ENCODE measurements around the gene KCNJ4.
"Not testable (repeated sequence)": the region's sequence is repeated elsewhere in the genome, so short reads cannot be mapped to it uniquely, and the experiment has no call there.

KCNJ4 gene

DNA sequence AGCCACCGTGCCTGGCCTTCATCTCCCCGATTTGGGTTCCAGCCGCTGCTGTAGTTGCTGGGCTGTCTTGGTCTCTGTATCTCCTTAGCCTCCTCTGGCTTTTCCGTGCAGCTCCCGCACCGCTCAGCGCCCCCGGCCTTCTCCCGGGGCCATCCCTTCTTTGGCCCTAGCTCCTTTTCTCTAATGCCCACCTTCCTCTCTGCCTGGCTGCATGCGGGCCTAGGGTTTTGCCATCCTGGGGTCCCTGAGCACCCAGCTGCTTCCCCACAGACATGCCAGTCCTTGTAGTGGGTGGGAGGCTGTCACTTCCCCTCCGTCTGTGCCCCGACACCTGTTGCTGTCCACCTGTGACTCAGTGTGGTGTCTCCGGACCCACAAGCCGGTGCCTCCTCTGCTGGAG is 36.4 kb downstream of the KCNJ4 start:
- Histone ChIP-seq H3K36me3 (ENCODE audit: control insufficient read depth, insufficient read depth, low read length) (no peaks in the 10 kb centered on the region), H3K4me3 (ENCODE audit: low read depth, low read length) (no peak overlapping the region), H3K4me1 (ENCODE audit: control insufficient read depth, insufficient read depth, low read length) (peaks cover 36% of the 10 kb centered on the region), H3K27ac (ENCODE audit: low read depth, low read length) (no peak overlapping the region), H3K9me3 (ENCODE audit: control insufficient read depth, insufficient read depth, low read depth, low read length) (no peaks in the 10 kb centered on the region), H3K9ac (ENCODE audit: low read length) (no peak overlapping the region), H3K27me3 (ENCODE audit: control insufficient read depth, insufficient read depth, low read length) (no peaks in the 10 kb centered on the region)

DNA sequence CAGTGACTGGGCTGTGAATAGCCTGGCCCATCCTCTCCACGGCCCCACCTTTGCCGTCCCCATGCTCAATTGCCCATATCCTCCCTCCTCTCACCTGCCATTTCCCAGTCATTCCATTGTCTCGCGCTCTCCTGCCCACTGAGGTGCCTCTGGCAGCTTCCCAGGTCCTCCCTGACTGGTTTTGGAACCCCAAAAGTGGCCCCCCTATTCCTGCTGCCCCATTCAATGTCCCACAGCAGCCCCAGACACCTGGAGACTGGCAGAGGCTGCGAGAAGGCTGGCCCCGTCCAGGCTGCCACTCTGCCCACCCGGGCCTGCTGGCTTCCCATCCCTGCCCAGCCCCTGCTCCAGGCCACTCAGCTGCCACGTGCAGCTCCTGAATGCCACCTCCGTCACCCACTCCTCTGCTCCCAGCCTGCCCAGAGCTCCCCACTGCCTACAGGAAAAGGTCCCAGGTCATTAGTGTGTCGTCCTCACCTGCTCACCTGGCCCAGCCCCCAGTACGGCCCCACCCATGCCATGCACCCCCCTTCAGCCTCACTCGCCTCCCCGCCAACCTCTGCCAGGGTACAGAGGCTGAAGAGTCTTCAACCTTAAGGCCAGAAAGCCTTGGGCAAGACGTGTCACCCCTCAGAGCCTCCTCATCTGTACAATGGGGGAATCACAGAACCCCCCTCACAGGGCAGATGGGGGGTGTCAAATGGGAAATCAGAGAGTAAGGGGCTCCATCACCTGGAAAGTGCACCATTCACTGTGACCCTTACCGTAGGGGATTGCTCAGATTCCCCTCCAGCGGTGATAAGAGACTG is 37.5 kb downstream of the KCNJ4 start:
- no peaks in the 10 kb centered on the region for H3K36me3 ChIP-seq (ENCODE audit: control insufficient read depth, insufficient read depth, low read length)

DNA sequence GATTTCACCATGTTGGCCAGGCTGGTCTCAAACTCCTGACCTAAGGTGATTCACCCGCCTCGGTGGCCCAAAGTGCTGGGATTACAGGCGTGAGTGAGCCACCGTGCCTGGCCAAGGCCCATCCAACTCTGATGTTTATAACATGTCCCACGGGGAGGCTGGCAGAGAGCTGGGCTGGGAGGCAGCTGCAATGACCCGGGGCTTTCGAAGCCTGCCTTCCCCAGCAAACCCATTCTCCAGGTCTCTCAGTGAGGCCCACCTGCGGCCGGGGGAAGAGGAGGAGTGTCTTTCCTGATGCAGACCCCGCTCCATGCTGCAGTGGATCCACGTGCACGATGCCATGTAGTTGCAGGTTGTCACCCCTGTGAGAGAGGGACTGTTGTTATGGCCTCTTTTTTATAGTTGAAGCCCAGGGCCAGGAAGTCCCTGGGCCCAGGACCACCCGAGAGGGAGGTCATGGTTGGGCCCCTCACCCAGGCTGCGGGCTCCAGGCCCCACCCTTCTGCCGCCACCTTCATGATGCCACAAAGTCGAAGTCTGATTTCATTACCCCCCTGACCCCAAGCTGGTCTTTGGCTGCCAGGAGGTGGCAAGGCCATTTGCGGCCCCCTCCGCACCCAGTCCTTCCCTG is 38.3 kb downstream of the KCNJ4 start:
- H3K4me1 ChIP-seq (ENCODE audit: control insufficient read depth, insufficient read depth, low read length): peaks cover 23% of the 10 kb centered on the region
- H3K27ac ChIP-seq (ENCODE audit: low read depth, low read length): no peak overlapping the region
- H3K4me3 ChIP-seq (ENCODE audit: low read depth, low read length): no peak overlapping the region
- no peak overlapping the region for H3K9ac ChIP-seq (ENCODE audit: low read length)
- H3K27me3 ChIP-seq (ENCODE audit: control insufficient read depth, insufficient read depth, low read length): no peaks in the 10 kb centered on the region
- H3K36me3 ChIP-seq (ENCODE audit: control insufficient read depth, insufficient read depth, low read length): no peaks in the 10 kb centered on the region
- H3K9me3 ChIP-seq (ENCODE audit: control insufficient read depth, insufficient read depth, low read depth, low read length): no peaks in the 10 kb centered on the region

More for the DNA sequence above, 37.5 kb downstream of the KCNJ4 start:
- Histone ChIP-seq H3K9me3 (ENCODE audit: control insufficient read depth, insufficient read depth, low read depth, low read length) (no peaks in the 10 kb centered on the region), H3K4me3 (ENCODE audit: low read depth, low read length) (no peak overlapping the region), H3K27me3 (ENCODE audit: control insufficient read depth, insufficient read depth, low read length) (no peaks in the 10 kb centered on the region), H3K9ac (ENCODE audit: low read length) (no peak overlapping the region), H3K27ac (ENCODE audit: low read depth, low read length) (no peak overlapping the region), H3K4me1 (ENCODE audit: control insufficient read depth, insufficient read depth, low read length) (peaks cover 25% of the 10 kb centered on the region)

DNA sequence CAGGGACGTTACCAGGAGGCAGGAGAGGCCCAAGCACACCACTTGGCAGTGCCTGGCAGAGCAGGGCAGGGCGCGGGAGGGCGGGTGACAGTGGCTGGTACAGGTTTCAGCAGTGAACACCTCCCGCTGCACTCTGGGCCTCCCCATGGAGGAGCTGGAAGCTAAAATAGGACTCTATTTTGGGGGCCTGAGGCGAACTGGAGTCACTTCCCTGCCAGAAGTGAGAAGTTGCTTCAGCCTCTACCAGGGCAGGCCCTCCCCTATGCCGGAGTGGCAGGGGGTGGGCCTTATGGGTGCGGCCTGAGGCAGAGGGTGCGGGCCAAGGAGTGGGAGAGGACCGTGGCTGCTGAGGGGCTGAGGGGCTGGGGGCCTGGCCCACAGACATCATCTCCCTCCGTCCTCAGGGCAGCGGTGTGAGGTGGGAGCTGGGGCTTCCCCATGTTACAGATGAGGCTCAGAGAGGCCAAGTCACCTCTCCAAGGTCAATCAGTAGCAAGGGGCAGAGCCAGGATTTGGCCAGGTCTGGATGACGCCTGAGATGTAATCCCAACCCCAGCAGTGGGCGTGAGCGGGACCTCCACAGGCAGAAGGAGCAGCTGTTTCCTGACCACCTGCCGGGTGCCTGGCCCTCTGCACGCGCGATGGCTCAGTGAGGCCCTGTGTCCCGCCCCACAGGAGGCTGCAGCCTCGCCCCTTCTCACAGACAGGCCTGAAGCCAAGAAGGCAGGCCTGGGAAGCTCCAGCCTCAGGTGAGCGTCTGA is 39.3 kb downstream of the KCNJ4 start:
- H3K4me1 ChIP-seq (ENCODE audit: control insufficient read depth, insufficient read depth, low read length): peaks cover 23% of the 10 kb centered on the region
- peaks cover under 1% of the 10 kb centered on the region; the same call in 1 of the 2 replicates for H3K9me3 ChIP-seq (ENCODE audit: control insufficient read depth, insufficient read depth, low read depth, low read length)
- no peak overlapping the region for H3K4me3 ChIP-seq (ENCODE audit: low read depth, low read length)
- H3K9ac ChIP-seq (ENCODE audit: low read length): no peak overlapping the region
- H3K27ac ChIP-seq (ENCODE audit: low read depth, low read length): no peak overlapping the region
- no peaks in the 10 kb centered on the region for H3K27me3 ChIP-seq (ENCODE audit: control insufficient read depth, insufficient read depth, low read length)
- H3K36me3 ChIP-seq (ENCODE audit: control insufficient read depth, insufficient read depth, low read length): no peaks in the 10 kb centered on the region

DNA sequence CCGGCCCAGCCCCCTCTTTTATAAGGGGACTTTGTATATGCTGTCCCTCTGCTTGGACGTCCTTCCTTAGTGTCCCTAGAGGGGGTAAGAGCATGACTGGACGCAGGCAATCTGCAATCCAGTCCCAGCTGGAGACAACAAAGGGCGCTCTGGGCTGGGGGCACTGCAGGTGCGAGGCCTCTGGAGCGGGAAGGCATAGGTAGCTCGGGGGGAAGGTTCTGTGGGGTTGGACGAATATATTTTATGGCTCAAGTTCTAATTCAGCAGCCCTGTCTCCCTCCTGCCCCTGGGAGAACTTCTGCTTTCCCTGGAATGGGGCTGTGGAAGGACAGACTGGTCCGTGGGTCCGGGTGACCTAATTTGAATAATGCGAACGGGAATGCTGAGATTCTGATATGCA is 40.0 kb downstream of the KCNJ4 start:
- no peak overlapping the region for H3K4me3 ChIP-seq (ENCODE audit: low read depth, low read length)
- no peak overlapping the region for H3K27ac ChIP-seq (ENCODE audit: low read depth, low read length)
- no peak overlapping the region for H3K9ac ChIP-seq (ENCODE audit: low read length)
- H3K36me3 ChIP-seq (ENCODE audit: control insufficient read depth, insufficient read depth, low read length): no peaks in the 10 kb centered on the region
- H3K4me1 ChIP-seq (ENCODE audit: control insufficient read depth, insufficient read depth, low read length): peaks cover 23% of the 10 kb centered on the region
- H3K27me3 ChIP-seq (ENCODE audit: control insufficient read depth, insufficient read depth, low read length): no peaks in the 10 kb centered on the region
- peaks cover 6% of the 10 kb centered on the region; the same call in 1 of the 2 replicates for H3K9me3 ChIP-seq (ENCODE audit: control insufficient read depth, insufficient read depth, low read depth, low read length)

DNA sequence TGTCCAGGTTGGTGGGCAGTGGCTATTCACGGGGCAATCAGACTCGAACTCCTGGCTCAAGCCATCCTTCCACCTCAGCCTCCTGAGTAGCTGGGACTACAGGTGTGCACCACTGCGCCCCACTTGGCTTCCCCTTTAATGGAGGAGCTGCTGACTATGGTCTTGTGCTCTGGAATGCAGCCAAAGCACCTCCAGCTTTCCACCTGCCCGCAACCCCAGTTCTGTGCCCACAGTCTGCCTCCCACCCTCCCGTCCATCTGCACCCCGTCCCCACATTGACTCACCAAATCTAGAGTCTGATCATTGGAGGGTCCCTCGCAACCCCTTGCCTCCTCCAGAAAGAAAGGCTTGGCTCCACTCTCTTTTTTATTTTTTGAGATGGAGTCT is 41.0 kb downstream of the KCNJ4 start:
- H3K27me3 ChIP-seq (ENCODE audit: control insufficient read depth, insufficient read depth, low read length): no peaks in the 10 kb centered on the region
- H3K36me3 ChIP-seq (ENCODE audit: control insufficient read depth, insufficient read depth, low read length): no peaks in the 10 kb centered on the region
- H3K9me3 ChIP-seq (ENCODE audit: control insufficient read depth, insufficient read depth, low read depth, low read length): peaks cover 6% of the 10 kb centered on the region; the same call in 1 of the 2 replicates
- no peak overlapping the region for H3K4me3 ChIP-seq (ENCODE audit: low read depth, low read length)
- H3K27ac ChIP-seq (ENCODE audit: low read depth, low read length): no peak overlapping the region
- peaks cover 18% of the 10 kb centered on the region for H3K4me1 ChIP-seq (ENCODE audit: control insufficient read depth, insufficient read depth, low read length)
- no peak overlapping the region for H3K9ac ChIP-seq (ENCODE audit: low read length)

DNA sequence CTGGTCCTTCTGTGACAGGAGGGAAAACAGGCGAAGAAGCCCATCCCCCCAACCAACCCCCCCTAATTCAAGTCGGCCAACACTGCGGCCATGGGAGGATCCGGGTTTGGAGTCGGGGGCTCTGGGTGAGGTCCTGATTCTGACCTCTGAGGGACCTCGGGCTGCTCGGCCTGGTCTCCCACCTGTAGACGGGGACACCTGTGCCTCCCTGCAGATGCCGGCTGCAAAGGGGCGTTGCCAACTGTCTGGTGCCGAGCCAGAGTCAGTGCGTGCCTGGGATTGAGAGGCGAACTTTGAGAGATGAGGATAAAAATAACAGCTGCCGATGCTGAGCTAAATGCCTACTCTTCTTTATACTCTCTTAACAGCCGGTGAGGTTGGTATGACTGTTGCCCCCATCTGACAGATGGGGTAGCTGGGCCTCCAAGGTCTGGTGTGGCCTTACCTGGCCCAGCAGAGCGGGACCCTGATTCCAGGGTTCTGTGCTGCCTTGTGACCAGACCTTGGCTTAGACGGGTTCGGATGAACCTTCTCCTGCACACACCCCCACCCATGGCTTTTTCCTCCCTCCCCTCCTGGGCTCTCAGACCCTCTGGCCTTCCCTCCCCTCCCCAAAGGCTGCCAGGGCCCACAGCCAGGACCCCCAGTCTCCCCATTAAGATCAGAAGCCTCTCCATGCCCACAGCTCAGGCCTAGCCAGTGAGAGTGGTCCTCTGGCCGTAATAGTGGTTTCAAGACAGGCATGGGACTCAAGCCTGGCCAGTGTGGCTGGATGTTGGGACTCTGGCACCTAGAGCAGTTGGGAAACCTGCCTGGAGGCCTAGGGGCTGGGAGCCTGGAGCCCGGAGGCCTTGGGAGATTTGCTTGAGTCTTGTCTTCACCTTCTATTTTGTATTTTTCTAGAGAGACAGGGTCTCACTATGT is 41.7 kb downstream of the KCNJ4 start:
- Histone ChIP-seq H3K36me3 (ENCODE audit: control insufficient read depth, insufficient read depth, low read length) (no peaks in the 10 kb centered on the region), H3K27me3 (ENCODE audit: control insufficient read depth, insufficient read depth, low read length) (no peaks in the 10 kb centered on the region), H3K9ac (ENCODE audit: low read length) (no peak overlapping the region), H3K9me3 (ENCODE audit: control insufficient read depth, insufficient read depth, low read depth, low read length) (peaks cover 6% of the 10 kb centered on the region; the same call in 1 of the 2 replicates), H3K4me1 (ENCODE audit: control insufficient read depth, insufficient read depth, low read length) (peaks cover 18% of the 10 kb centered on the region), H3K4me3 (ENCODE audit: low read depth, low read length) (no peak overlapping the region), H3K27ac (ENCODE audit: low read depth, low read length) (no peak overlapping the region)

DNA sequence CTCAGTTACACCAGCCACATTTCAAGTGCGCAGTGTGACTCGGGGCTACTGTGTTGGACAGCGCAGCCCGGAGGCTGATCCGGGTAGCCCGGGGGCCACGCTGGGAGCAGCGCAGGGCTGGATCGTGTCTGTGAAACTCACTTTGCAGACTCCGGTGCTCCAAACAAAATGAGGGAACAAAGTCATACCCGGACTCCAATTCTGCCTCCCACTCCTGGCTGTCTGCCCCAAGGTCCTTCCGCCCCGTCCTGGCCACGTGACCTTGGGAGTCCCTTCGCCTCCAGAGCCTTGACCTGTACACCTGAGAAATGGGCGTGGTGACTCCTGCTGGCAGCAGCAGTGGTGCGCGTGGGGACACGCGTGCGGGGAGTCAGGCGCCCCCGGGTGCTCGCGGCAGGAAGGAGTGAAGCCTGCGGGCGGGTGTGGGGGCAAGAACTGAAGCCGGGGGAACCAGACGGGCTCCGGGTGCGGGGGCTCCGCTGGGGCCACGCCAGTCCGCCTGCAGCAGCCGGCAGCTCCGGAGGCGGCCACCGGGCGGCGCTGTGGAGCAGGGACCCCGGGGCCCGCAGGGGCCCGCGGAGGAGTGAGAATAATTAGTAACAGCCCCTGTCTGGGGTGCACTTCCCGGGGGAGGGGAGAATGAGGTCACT is 42.4 kb downstream of the KCNJ4 start:
- Histone ChIP-seq H3K27me3 (ENCODE audit: control insufficient read depth, insufficient read depth, low read length) (no peaks in the 10 kb centered on the region), H3K4me3 (ENCODE audit: low read depth, low read length) (peak overlapping the region; percentile 45), H3K36me3 (ENCODE audit: control insufficient read depth, insufficient read depth, low read length) (no peaks in the 10 kb centered on the region), H3K27ac (ENCODE audit: low read depth, low read length) (no peak overlapping the region), H3K9ac (ENCODE audit: low read length) (no peak overlapping the region), H3K9me3 (ENCODE audit: control insufficient read depth, insufficient read depth, low read depth, low read length) (peaks cover 6% of the 10 kb centered on the region; the same call in 1 of the 2 replicates), H3K4me1 (ENCODE audit: control insufficient read depth, insufficient read depth, low read length) (peaks cover 18% of the 10 kb centered on the region)

DNA sequence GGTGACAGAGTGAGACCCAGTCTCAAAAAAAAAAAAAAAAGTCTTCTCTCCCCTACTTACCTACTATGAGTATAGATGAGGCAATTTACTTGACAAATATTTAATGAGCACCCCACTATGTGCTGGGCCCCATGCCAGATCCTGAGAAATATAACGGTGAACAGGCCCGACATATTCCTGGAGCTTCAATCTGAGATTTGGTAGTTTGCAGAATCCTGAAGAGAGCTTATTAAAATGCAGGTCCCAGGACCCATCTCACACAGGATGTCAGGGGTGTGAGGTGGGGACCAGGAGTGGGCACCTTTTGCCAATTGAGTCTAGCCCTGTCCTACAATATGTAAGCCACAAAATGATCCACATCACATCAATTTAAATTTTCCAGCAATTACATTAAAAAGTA is 44.0 kb downstream of the KCNJ4 start:
- Histone ChIP-seq H3K9ac (ENCODE audit: low read length) (no peak overlapping the region), H3K9me3 (ENCODE audit: control insufficient read depth, insufficient read depth, low read depth, low read length) (peaks cover 6% of the 10 kb centered on the region; the same call in 1 of the 2 replicates), H3K27ac (ENCODE audit: low read depth, low read length) (no peak overlapping the region), H3K36me3 (ENCODE audit: control insufficient read depth, insufficient read depth, low read length) (no peaks in the 10 kb centered on the region), H3K4me3 (ENCODE audit: low read depth, low read length) (no peak overlapping the region), H3K4me1 (ENCODE audit: control insufficient read depth, insufficient read depth, low read length) (peaks cover 8% of the 10 kb centered on the region), H3K27me3 (ENCODE audit: control insufficient read depth, insufficient read depth, low read length) (no peaks in the 10 kb centered on the region)

DNA sequence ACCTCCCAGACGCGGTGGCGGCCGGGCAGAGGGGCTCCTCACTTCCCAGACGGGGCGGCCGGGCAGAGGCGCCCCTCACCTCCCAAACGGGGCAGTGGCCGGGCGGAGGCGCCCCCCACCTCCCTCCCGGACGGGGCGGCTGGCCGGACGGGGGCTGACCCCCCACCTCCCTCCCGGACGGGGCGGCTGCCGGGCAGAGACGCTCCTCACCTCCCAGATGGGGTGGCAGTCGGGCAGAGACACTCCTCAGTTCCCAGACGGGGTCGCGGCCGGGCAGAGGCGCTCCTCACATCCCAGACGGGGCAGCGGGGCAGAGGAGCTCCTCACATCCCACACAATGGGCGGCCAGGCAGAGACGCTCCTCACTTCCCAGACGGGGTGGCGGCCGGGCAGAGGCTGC is 45.1 kb downstream of the KCNJ4 start:
- not testable (repeated sequence) for H3K9ac ChIP-seq (ENCODE audit: low read length); H3K27me3 ChIP-seq (ENCODE audit: control insufficient read depth, insufficient read depth, low read length); H3K36me3 ChIP-seq (ENCODE audit: control insufficient read depth, insufficient read depth, low read length); H3K4me3 ChIP-seq (ENCODE audit: low read depth, low read length); H3K4me1 ChIP-seq (ENCODE audit: control insufficient read depth, insufficient read depth, low read length); H3K9me3 ChIP-seq (ENCODE audit: control insufficient read depth, insufficient read depth, low read depth, low read length); H3K27ac ChIP-seq (ENCODE audit: low read depth, low read length)

All from HUES6 (cell line).